A673 (cell line): Measurements from ENCODE around the gene UNC79.

ENCODE experiments used
- EZH2 ChIP-seq: fragments of 200-600 bp; sonication (generic); IDR thresholded peaks from 2 replicates; pipeline ENCODE4 v1.6.1; 2017; ENCODE audit warnings: borderline replicate concordance, low read depth, mild to moderate bottlenecking, mixed read lengths, antibody characterized with exemption, low read length; ENCODE audit not compliant: poor library complexity, severe bottlenecking
- TF ChIP-seq, protein P1 (sequence below): fragments of 300-800, 200-600 bp; sonication (generic); conservative IDR thresholded peaks from 2 replicates; pipeline ENCODE4 v1.5.1; 2017; ENCODE audit warnings: low read depth, mild to moderate bottlenecking, antibody characterized with exemption, low read length, moderate library complexity, mixed read lengths

GRCh38 chr14:93582516-93582915, 151.8 kb downstream of the UNC79 start:
- TF ChIP-seq, protein P1, sequence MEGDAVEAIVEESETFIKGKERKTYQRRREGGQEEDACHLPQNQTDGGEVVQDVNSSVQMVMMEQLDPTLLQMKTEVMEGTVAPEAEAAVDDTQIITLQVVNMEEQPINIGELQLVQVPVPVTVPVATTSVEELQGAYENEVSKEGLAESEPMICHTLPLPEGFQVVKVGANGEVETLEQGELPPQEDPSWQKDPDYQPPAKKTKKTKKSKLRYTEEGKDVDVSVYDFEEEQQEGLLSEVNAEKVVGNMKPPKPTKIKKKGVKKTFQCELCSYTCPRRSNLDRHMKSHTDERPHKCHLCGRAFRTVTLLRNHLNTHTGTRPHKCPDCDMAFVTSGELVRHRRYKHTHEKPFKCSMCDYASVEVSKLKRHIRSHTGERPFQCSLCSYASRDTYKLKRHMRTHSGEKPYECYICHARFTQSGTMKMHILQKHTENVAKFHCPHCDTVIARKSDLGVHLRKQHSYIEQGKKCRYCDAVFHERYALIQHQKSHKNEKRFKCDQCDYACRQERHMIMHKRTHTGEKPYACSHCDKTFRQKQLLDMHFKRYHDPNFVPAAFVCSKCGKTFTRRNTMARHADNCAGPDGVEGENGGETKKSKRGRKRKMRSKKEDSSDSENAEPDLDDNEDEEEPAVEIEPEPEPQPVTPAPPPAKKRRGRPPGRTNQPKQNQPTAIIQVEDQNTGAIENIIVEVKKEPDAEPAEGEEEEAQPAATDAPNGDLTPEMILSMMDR = no peak
- TF ChIP-seq EZH2 = no peak
